GM12878 (cell line): ENCODE measurements around the gene DHX30.

Experiments used
- CEBPB ChIP-seq, 2 experiments: fragments of 150-350 bp in 1 of 2; IDR thresholded peaks; 2 replicates each; pipeline ENCODE4 v1.6.1; 2012 to 2014; ENCODE audit warnings: low read depth in 2 of 2, low read length in 2 of 2, borderline replicate concordance in 1 of 2, inconsistent platforms in 1 of 2
- EP300 ChIP-seq, 2 experiments: fragments of 150-350 bp in 1 of 2; IDR thresholded peaks; 2 replicates each; pipeline ENCODE4 v1.6.1; 2011 to 2012; ENCODE audit warnings: low read depth in 2 of 2, low read length in 2 of 2, borderline replicate concordance in 1 of 2, improper control_type of control experiment in 1 of 2, inconsistent platforms in 1 of 2; ENCODE audit not compliant: control insufficient read depth in 1 of 2
- HDAC2 ChIP-seq: fragments of 200-600 bp; sonication (generic); IDR thresholded peaks from 2 replicates; pipeline ENCODE4 v1.6.1; 2017
- LARP7 ChIP-seq: fragments of 450-650 bp; IDR thresholded peaks from 2 replicates; pipeline ENCODE4 v1.6.1; 2017; ENCODE audit warnings: mild to moderate bottlenecking
- NFIC ChIP-seq: IDR thresholded peaks from 2 replicates; pipeline ENCODE4 v1.6.1; 2012; ENCODE audit warnings: low read depth, mild to moderate bottlenecking, inconsistent platforms, low read length, moderate library complexity
- TF ChIP-seq, protein P1 (sequence below), 3 experiments: IDR thresholded peaks in 2 of 3; conservative IDR thresholded peaks in 1 of 3; 2 replicates each; pipeline ENCODE4 v1.5.1; 2011; ENCODE audit warnings: low read depth in 3 of 3, low read length in 3 of 3, mild to moderate bottlenecking in 3 of 3, control low read depth in 2 of 3, moderate library complexity in 2 of 3, inconsistent platforms in 1 of 3, mixed read lengths in 1 of 3; ENCODE audit not compliant: control insufficient read depth in 2 of 3, insufficient read depth in 1 of 3; ENCODE audit errors: extremely low read depth in 1 of 3

DNA sequence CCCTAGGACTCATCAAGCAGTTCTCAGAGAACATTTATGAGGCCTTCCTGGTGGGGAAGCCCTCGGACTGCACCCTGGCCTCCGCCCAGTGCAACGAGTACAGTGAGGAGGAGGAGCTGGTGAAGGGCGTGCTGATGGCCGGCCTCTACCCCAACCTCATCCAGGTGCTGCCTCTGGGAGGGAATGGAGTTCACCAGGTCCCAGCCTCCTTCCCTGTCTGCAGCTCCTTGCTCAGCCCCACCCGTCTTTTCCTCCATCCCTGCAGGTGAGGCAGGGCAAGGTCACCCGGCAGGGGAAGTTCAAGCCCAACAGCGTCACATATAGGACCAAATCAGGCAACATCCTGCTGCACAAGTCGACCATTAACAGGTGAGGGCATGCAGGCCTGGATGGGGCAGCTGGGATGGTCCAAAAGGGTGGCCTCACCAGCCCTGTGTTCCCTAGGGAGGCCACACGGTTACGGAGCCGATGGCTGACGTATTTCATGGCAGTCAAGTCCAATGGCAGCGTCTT, 46.3 kb downstream of the DHX30 start:
- TF ChIP-seq, protein P1, sequence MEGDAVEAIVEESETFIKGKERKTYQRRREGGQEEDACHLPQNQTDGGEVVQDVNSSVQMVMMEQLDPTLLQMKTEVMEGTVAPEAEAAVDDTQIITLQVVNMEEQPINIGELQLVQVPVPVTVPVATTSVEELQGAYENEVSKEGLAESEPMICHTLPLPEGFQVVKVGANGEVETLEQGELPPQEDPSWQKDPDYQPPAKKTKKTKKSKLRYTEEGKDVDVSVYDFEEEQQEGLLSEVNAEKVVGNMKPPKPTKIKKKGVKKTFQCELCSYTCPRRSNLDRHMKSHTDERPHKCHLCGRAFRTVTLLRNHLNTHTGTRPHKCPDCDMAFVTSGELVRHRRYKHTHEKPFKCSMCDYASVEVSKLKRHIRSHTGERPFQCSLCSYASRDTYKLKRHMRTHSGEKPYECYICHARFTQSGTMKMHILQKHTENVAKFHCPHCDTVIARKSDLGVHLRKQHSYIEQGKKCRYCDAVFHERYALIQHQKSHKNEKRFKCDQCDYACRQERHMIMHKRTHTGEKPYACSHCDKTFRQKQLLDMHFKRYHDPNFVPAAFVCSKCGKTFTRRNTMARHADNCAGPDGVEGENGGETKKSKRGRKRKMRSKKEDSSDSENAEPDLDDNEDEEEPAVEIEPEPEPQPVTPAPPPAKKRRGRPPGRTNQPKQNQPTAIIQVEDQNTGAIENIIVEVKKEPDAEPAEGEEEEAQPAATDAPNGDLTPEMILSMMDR (IDR thresholded peaks at IDR 0.05 in 2 of 3, conservative IDR thresholded peaks at IDR 0.05 in 1 of 3; ENCODE audit: control insufficient read depth in 2 of 3, extremely low read depth in 1 of 3, insufficient read depth in 1 of 3, low read depth in 3 of 3, low read length in 3 of 3) = no peak
- TF ChIP-seq HDAC2 (no peak), EP300 (IDR thresholded peaks at IDR 0.05; ENCODE audit: borderline replicate concordance in 1 of 2, control insufficient read depth in 1 of 2, low read depth in 2 of 2, low read length in 2 of 2) (no peak), CEBPB (IDR thresholded peaks at IDR 0.05; ENCODE audit: borderline replicate concordance in 1 of 2, low read depth in 2 of 2, low read length in 2 of 2) (no peak), LARP7 (no peak), NFIC (no peak)
